OCI-M2 (cell line): ENCODE data around the gene SPPL2B.
"Not testable (repeated sequence)": the region's sequence is repeated elsewhere in the genome, so short reads cannot be mapped to it uniquely, and the experiment has no call there.

Source experiments
- DNase-seq: peaks from one replicate; lab custom pipeline; 2025; ENCODE audit not compliant: unreplicated experiment; lab: John Stamatoyannopoulos, UW

SPPL2B gene

GRCh38 chr19:2336528-2337328, 8.2 kb downstream of the SPPL2B start:
- no peak for DNase-seq

DNA sequence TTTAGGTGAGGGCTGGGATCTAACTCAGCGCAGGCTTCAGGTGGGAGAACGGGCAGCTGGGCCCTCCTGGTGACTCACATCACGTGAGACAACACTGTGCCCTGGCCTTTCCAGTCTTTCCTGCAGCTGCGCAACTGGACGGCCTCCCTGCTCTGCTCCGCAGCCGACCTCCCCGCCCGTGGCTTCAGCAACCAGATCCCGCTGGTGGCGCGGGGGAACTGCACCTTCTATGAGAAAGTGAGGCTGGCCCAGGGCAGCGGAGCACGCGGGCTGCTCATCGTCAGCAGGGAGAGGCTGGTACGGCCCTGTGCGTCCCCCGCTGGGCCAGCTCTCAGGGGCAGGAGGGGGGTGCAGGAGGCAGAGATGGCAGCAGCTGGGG, 8.8 kb downstream of the SPPL2B start:
- no peak for DNase-seq

DNA sequence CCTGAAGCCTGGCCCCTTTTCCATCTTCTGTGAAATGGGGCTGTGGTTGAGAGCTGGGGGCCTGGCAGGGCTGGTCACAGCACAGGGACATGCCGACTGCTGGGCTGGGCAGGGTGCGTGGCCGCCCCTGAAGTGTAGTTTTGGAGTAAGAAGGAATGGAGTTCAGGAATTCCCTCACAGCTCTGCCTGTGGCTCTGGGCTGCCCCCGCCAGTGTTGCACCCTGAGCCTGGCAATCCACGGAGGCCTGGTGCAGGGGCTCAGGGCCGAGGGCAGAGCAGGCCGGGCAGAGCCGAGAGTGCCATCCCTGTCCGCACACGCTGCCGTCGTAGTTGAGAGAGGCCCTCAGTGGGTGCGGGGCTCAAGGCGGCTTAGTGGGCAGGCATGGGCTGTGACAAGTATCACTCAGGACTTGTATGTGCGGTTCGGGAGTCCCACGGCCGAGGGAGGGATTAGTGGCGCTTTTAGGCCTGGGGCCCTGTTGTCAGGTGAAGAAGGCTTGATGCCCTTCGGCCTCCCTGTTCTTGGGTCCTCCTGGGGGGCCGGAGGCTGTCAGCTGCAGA, 9.7 kb downstream of the SPPL2B start:
- no peak for DNase-seq

DNA sequence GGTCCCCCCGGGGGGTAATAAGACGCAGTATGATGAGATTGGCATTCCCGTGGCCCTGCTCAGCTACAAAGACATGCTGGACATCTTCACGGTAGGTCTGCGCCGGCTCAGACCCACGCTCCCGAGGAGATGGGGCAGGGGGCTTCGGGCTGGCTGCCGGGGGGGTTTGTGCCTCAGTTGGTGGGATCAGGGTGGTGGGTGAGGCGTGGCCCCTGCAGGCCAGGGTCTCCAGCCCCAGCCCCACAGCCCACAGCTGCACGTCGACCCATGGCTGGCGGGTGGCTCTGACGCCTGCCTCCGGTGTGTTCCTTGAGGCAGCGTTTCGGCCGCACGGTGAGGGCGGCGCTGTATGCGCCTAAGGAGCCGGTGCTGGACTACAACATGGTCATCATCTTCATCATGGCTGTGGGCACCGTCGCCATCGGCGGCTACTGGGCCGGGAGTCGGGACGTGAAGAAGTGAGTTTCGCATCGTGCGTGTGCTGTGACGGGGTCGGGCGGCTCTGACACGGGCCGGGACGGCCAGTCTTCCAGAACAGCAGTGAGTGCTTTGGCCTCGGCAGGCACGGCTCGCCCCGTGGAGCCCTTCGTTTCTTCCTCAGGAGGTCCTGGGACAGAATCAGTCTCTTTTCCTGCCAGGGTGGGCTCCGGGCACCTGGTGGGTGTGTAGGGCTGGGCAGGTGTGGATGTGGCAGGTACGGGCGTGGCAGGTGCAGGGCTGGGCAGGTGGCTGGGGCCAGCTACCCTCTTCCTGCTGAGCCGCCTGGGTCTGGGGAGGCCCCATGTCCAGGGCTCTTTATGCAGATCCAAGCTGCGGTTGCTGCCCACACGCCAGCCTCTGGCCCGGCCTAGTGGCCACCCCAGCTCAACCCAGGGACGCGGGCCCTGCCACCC, 10.5 kb downstream of the SPPL2B start:
- DNase-seq, result no peak

- DNase-seq, result no peak
These were observed 11.3 kb downstream of the SPPL2B start for GRCh38 chr19:2339644-2340310.

- no peak for DNase-seq
These were observed 12.2 kb downstream of the SPPL2B start for GRCh38 chr19:2340496-2341243.

GRCh38 chr19:2341244-2341751, 12.8 kb downstream of the SPPL2B start:
- DNase-seq, result no peak

DNA sequence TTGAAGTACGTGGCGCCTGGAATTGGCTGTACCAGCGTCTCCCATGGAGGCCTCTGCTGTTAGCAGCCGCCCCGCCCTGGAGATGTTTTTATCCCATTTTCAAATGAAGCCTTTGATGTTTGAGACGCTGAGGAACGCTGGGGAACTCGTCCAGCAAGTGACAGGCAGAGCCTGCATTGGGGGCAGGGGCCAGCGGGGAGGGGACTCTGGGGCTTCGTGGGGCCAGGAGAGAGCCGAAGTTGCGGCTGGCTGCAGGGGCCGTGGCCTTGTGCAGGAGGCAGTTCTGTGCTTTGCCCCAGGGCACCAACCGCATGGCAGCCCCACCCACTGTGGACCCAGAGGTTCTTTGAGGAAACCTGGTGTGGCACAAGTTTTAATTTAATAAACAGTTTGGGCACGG, 13.5 kb downstream of the SPPL2B start:
- no peak for DNase-seq

DNA sequence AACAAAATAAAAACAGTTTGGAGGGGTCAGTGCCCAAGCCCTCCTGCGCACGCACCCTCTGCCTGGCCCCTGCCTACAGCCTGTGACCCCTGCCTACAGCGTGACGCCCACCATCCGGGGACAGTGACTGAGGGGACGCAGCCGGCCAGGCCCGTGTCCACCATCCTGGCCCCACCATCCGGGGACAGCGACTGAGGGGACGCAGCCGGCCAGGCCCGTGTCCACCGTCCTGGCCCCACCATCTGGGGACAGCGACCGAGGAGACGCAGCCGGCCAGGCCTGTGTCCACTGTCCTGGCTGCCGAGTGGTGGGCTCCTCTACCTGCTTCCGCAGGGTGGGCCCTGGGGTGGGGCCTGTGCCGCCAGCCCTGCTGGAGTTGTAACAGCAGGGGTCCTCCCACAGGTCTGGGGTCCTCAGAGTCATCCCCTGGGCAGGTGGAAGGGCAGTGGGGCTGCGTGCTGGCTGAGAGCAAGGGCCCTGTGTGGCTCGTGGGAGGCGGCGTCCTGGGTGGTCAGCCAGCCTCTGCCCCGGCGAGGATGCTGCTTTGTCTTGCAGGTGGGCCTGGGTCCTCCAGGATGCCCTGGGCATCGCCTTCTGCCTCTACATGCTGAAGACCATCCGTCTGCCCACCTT, 14.3 kb downstream of the SPPL2B start:
- no peak for DNase-seq

- no peak for DNase-seq
These were observed 15.0 kb downstream of the SPPL2B start for GRCh38 chr19:2343289-2343982.

DNA sequence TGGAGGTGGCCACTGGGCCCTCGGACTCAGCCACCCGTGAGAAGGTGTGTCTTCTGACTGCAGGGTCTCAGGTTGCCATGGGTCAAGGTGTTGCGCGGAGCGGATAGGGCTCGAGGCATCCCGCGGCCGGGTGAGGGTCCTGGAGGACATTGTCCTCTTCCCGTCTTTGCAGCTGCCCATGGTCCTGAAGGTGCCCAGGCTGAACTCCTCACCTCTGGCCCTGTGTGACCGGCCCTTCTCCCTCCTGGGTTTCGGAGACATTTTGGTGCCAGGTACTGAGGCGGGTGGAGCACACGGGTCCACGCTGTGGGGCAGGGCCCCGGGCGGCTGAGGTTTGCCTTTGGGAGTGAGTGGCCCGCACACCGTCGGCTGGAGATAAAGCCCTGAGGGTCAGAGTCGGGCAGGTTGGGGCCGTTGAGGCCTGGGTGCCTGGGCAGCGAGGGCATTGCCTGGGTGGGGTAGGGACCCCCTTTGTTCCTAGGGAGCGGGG, 15.9 kb downstream of the SPPL2B start:
- no peak for DNase-seq

DNA sequence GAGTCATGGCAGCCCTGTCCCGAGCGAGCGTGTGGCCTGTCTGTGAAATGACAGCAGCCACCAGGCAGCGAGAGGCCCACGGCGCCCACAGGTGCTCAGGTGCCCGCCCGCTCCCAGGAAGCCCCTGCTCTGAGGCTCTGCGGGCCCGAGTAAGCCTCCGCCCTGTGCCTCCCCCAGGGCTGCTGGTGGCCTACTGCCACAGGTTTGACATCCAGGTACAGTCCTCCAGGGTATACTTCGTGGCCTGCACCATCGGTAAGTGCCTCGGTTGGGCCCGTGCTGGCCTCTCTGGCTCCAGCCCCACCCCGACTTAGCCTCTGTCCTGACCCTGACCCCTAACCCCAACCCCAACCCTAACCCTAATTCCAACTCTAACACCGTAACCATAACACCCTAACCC, 16.6 kb downstream of the SPPL2B start:
- DNase-seq, result no peak

- no peak for DNase-seq
These were observed 17.5 kb downstream of the SPPL2B start for GRCh38 chr19:2345794-2346663.

DNA sequence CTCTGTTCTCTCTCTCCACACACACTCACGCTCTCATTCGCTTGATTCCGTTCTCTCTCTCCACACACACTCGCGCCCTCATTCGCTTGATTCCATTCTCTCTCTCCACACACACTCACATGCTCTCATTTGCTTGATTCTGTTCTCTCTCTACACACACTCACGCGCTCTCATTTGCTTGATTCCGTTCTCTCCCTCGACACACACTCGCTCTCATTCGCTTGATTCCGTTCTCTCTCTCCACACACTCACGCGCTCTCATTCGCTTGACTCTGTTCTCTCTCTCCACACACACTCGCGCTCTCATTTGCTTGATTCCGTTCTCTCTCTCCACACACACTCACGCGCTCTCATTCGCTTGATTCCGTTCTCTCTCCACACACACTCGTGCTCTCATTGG, 21.3 kb downstream of the SPPL2B start:
- not testable (repeated sequence) for DNase-seq

- DNase-seq, result no peak
These were observed 22.2 kb downstream of the SPPL2B start for GRCh38 chr19:2350656-2351055.

DNA sequence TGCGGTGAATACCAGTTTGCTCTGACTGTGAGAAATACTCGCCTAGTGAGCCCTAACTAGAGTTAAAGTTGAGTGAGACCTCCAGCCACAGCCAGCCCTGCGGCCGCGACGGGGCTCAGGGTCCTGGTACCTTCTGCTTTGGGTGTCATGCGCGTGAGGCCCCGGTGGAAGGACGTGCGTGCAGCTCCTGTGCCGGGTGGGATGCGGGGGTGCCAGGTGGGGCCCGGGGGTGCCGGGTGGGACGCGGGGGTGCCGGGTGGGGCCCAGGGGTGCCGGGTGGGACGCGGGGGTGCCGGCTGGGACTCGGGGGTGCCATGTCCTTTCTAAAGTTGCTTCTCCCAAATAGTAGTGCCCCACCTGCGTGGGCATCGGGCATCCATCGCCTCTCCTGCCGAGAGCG, 23.1 kb downstream of the SPPL2B start:
- DNase-seq, result no peak

GRCh38 chr19:2352121-2352520, 23.6 kb downstream of the SPPL2B start:
- DNase-seq, result no peak

DNA sequence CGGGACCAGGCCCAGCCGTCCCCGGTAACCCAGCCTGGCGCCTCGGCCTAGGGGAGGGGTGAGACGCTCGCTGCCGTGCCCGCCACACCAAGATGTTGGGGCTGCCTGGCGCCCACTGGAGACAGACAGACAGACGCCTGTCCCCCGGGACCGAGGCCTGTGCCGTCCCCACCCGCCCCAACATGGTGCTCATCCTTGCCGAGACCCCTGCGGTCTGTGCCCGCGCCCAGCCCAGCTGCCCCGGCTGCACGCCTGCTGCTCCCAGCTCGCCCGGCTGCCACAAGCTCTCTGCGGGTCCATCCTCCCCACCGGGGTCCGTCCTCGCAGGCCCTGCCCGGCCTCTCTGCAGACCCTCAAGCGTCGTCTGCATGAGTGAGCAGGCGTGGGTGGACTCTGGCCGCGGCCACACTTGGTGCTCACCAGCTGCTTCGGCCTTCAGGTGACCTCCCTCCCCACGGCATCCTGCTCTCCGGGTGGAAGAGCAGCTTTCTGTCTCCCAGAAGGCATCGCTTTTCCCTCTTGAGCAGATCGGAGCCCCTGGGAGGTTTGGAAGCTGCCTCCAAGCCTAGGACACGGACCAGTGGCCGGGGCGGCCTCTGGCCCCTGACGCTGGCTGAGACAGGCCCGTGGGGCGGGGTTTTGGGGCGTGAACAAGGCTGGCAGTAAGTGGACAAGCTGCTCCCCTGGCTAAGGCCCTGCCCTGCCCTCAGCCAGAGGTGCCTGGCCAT, 24.8 kb downstream of the SPPL2B start:
- no peak for DNase-seq
